NT2/D1 (cell line): ENCODE results near the gene LARP4.
"Not testable (repeated sequence)": the region's sequence is repeated elsewhere in the genome, so short reads cannot be mapped to it uniquely, and the experiment has no call there.

Experiments used
- DNase-seq: peaks from one replicate; pipeline ENCODE4 v3.0.0-alpha.2; 2011; ENCODE audit warnings: low read depth, low spot score
- H3K27me3 ChIP-seq: 2 replicates; pipeline ENCODE4 v1.6.0; 2011; ENCODE audit warnings: mild to moderate bottlenecking; ENCODE audit not compliant: insufficient read length, insufficient read depth
- H3K36me3 ChIP-seq: 2 replicates; pipeline ENCODE4 v1.6.1; 2011; ENCODE audit warnings: mild to moderate bottlenecking, low read length, mixed read lengths; ENCODE audit not compliant: insufficient read depth, insufficient read length
- H3K4me1 ChIP-seq: 2 replicates; pipeline ENCODE4 v1.5.1; 2011; ENCODE audit not compliant: insufficient read depth, insufficient read length
- H3K4me3 ChIP-seq: 2 replicates; pipeline ENCODE4 v1.5.1; 2011; ENCODE audit warnings: low read depth; ENCODE audit not compliant: insufficient read length
- H3K9ac ChIP-seq: 2 replicates; pipeline ENCODE4 v1.6.0; 2011; ENCODE audit warnings: low read depth; ENCODE audit not compliant: insufficient read length
- H3K9me3 ChIP-seq: 2 replicates; pipeline ENCODE4 v1.5.1; 2011; ENCODE audit warnings: mild to moderate bottlenecking, low read length; ENCODE audit not compliant: insufficient read depth
- SUZ12 ChIP-seq: IDR thresholded peaks from 2 replicates; pipeline ENCODE4 v1.6.1; 2011; ENCODE audit not compliant: insufficient read length, insufficient read depth; ENCODE audit errors: extremely low read depth
- YY1 ChIP-seq: IDR thresholded peaks from 2 replicates; pipeline ENCODE4 v1.6.1; 2011; ENCODE audit not compliant: insufficient read length, insufficient read depth
- ZNF274 ChIP-seq: IDR thresholded peaks from 2 replicates; pipeline ENCODE4 v1.6.1; 2011; ENCODE audit warnings: mild to moderate bottlenecking, low read depth, low read length

LARP4 gene

GRCh38 chr12:50387972-50388478 lies 12.7 kb upstream of the LARP4 start:
- Histone ChIP-seq H3K4me3 (no peak overlapping the region), H3K36me3 (no peaks in the 10 kb centered on the region), H3K27me3 (no peaks in the 10 kb centered on the region), H3K9me3 (no peaks in the 10 kb centered on the region), H3K9ac (no peak overlapping the region), H3K4me1 (no peaks in the 10 kb centered on the region)
- no peak for TF ChIP-seq SUZ12
- TF ChIP-seq YY1: no peak
- TF ChIP-seq ZNF274: no peak
- peak; percentile 56 for DNase-seq

DNA sequence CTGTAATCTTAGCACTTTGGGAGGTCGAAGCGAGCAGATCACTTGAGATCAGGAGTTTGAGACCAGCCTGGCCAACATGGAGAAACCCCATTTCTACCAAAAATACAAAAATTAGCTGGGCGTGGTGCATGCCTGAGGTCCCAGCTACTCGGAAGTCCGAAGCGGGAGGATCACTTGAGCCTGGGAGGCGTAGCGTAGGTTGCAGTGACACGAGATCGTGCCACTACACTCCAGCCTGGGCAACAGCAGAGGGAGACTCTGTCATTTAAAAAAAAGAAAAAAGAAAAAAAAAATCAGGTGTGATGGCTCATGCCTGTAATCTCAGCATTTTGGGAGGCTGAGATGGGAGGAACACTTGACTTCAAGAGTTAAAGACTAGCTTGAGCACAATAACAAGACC lies 11.9 kb upstream of the LARP4 start:
- not testable (repeated sequence) for H3K4me1 ChIP-seq, H3K9ac ChIP-seq, H3K9me3 ChIP-seq, H3K4me3 ChIP-seq, H3K27me3 ChIP-seq, H3K36me3 ChIP-seq, DNase-seq

GRCh38 chr12:50390316-50390741 lies 10.4 kb upstream of the LARP4 start:
- Histone ChIP-seq H3K36me3 (no peaks in the 10 kb centered on the region), H3K4me3 (no peak overlapping the region), H3K4me1 (no peaks in the 10 kb centered on the region), H3K9me3 (no peaks in the 10 kb centered on the region), H3K27me3 (no peaks in the 10 kb centered on the region), H3K9ac (no peak overlapping the region)
- no peak for DNase-seq
- no peak for TF ChIP-seq SUZ12
- no peak for TF ChIP-seq YY1
- no peak for TF ChIP-seq ZNF274

- Histone ChIP-seq H3K36me3 (no peaks in the 10 kb centered on the region), H3K27me3 (no peaks in the 10 kb centered on the region), H3K9me3 (no peaks in the 10 kb centered on the region), H3K4me1 (no peaks in the 10 kb centered on the region), H3K9ac (no peak overlapping the region), H3K4me3 (no peak overlapping the region)
- no peak for TF ChIP-seq YY1
- TF ChIP-seq ZNF274: no peak
- no peak for TF ChIP-seq SUZ12
- DNase-seq: no peak
Observed at GRCh38 chr12:50394469-50395029, 6.1 kb upstream of the LARP4 start.

DNA sequence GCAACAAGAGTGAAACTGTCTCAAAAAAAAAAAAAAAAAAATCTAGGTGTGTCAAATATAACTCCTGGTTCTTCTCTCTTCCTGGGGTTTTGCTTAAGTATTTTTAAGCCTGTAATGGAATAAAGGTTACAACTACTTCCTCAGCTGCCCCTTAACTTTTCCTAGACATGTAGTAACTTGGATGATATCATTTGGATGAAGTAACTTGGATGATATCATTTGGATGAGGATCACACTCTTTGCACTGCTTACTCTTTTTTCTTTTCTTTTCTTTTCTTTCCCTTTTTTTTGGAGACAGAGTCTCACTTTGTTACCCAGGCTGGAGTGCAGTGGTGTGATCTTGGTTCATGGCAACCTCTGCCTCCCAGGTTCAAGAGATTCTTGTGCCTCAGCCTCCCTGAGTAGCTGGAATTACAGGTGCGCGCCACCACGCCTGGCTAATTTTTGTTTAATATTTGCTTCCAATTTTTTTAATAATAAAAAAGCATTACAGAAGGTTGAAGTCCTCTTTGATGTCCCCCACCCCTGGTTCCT lies 3.5 kb upstream of the LARP4 start:
- H3K9me3 ChIP-seq: no peaks in the 10 kb centered on the region
- no peak overlapping the region for H3K9ac ChIP-seq
- H3K36me3 ChIP-seq: no peaks in the 10 kb centered on the region
- TF ChIP-seq YY1 (no peak), SUZ12 (no peak), ZNF274 (no peak)
- no peaks in the 10 kb centered on the region for H3K4me1 ChIP-seq
- no peak for DNase-seq
- H3K27me3 ChIP-seq: no peaks in the 10 kb centered on the region
- no peak overlapping the region for H3K4me3 ChIP-seq

DNA sequence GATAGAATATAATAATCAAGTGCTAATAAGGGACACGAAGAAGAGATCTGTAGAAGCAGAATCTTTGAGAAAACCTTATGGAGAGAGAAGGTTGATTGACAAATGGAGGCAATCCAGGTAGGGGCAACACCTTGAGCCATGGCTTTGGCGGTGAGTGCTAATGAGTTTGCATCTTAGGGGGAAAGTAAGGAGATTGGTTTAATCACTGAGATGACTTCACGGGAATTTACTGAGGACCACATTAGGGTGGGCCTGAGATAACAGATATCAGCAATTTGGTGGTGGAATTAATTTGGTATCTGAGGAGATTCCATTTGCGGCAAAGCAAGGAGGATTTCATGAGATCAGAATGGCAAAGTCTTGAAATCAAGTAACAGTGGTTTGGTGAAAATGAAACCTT lies 1.8 kb upstream of the LARP4 start:
- Histone ChIP-seq H3K4me1 (no peaks in the 10 kb centered on the region), H3K9ac (no peak overlapping the region)
- TF ChIP-seq YY1: no peak
- TF ChIP-seq ZNF274: no peak
- no peak for TF ChIP-seq SUZ12

GRCh38 chr12:50400104-50400637 lies 514 bp upstream of the LARP4 start:
- Histone ChIP-seq H3K4me1 (no peaks in the 10 kb centered on the region), H3K9ac (peak overlapping the region; percentile 77), H3K4me3 (peak overlapping the region; percentile 95), H3K9me3 (no peaks in the 10 kb centered on the region), H3K27me3 (no peaks in the 10 kb centered on the region), H3K36me3 (peaks cover 3% of the 10 kb centered on the region)
- DNase-seq: no peak
- no peak for TF ChIP-seq ZNF274
- TF ChIP-seq SUZ12: no peak
- no peak for TF ChIP-seq YY1

More for the DNA sequence above, 1.8 kb upstream of the LARP4 start:
- no peak for DNase-seq
- no peaks in the 10 kb centered on the region for H3K36me3 ChIP-seq
- H3K9me3 ChIP-seq: no peaks in the 10 kb centered on the region
- H3K27me3 ChIP-seq: no peaks in the 10 kb centered on the region
- no peak overlapping the region for H3K4me3 ChIP-seq
